Subcutaneous preadipocyte (primary cell): Measurements from ENCODE around the gene ARHGEF17. TPM values are rescaled to one million over a fixed set of nuclear protein-coding genes. Genes with fewer than 3 reads are reported as not detected.

Source experiments
- total RNA-seq: library from RNA; depleted of rRNA; stranded (reverse); fragments of >200 nt; gene quantifications from 2 replicates; pipeline ENCODE4 v1.2.3, GENCODE V29; 2012

Gene ARHGEF17, protein sequence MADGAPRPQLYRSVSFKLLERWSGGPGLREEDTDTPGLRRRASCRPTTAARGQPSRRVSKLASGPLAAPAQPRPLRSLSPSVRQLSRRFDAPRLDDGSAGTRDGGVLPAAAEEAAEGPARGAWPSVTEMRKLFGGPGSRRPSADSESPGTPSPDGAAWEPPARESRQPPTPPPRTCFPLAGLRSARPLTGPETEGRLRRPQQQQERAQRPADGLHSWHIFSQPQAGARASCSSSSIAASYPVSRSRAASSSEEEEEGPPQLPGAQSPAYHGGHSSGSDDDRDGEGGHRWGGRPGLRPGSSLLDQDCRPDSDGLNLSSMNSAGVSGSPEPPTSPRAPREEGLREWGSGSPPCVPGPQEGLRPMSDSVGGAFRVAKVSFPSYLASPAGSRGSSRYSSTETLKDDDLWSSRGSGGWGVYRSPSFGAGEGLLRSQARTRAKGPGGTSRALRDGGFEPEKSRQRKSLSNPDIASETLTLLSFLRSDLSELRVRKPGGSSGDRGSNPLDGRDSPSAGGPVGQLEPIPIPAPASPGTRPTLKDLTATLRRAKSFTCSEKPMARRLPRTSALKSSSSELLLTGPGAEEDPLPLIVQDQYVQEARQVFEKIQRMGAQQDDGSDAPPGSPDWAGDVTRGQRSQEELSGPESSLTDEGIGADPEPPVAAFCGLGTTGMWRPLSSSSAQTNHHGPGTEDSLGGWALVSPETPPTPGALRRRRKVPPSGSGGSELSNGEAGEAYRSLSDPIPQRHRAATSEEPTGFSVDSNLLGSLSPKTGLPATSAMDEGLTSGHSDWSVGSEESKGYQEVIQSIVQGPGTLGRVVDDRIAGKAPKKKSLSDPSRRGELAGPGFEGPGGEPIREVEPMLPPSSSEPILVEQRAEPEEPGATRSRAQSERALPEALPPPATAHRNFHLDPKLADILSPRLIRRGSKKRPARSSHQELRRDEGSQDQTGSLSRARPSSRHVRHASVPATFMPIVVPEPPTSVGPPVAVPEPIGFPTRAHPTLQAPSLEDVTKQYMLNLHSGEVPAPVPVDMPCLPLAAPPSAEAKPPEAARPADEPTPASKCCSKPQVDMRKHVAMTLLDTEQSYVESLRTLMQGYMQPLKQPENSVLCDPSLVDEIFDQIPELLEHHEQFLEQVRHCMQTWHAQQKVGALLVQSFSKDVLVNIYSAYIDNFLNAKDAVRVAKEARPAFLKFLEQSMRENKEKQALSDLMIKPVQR (N-terminal part only)
- total RNA-seq: 11.4 and 19.5 TPM in 2 replicates

DNA sequence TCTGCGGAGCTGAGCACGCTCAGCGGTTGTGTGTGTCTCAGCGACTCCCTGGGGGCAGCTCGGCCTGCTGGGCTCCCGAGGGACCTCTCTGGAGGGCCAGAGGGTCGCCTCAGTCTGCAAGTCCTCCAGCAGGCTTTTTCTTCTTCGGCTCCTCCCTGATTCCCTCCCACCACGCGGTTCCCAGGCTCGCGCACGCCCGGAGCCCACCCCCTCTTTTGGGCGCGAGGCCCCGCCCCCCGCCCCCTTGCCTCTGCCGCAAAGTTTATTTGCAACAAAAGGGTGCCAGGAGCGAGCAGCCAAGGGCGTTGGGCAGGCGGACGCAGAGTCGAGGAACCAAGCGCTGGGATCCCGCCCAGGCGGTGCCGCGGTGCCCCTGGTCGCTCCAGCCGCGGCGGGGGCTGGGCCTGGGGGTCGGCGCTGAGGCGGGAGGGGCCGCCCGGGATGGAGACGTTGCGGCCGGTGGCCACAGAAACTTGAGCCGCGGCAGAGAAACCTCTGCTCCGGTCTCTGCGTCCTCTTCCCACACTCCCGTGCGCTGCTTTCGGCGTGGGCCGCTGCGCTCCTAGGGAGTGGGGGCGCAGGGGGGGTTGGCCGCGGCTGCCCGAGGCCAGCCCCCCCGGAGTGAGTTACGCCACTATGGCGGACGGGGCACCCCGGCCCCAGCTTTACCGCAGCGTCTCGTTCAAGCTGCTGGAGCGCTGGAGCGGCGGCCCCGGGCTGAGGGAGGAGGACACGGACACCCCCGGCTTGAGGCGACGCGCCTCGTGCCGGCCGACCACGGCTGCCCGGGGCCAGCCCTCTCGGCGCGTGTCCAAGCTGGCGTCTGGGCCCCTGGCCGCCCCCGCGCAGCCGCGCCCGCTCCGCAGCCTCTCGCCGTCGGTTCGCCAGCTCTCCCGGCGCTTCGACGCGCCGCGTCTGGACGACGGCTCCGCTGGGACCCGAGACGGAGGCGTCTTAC is at the start of gene ARHGEF17:
TSS of gene ARHGEF17 (plus strand) at position 274 of the 958 bp plus-strand sequence. CDS start at position 637, 363 bp downstream.

DNA sequence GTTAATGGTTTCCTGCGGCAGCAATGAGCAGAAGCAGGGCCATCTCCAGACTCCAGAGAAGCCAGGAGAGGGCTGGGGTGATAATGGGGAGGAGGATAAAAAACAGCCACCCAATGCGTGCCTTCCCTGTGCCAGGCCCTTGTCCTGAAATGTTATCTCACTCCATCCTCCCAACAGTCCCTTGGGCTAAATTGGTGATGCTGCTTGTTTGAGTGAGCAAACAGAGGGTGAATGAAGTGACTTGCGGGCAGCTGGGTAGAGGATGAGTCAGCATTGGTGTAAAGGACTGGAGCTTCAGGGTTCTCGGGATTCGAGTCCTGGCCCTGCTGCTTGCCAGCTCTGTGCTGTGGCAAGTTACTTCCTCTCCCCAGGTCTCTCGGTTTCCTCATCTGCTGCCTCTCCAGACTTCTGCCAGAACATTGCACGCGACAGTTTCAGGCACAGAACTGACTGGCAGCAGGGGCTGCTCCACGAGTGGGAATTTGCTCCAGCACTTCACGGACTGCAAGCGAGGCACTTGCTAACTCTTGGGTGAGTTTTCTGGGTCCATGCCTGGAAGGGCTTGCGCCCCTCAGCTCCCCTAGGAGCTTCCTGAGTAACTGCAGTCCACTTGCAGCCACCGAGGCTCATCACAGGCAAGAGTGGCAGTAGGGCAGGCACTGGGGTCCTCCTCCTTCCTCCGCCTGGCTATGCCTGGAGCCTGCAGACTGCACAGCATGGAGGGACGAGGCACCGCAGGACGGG is 36.0 kb upstream of the ARHGEF17 start, which contains the start of gene P2RY6:
TSS of gene P2RY6 (plus strand) at position 403 of the 744 bp plus-strand sequence. CDS start 24,181 bp downstream, outside the sequence.

DNA sequence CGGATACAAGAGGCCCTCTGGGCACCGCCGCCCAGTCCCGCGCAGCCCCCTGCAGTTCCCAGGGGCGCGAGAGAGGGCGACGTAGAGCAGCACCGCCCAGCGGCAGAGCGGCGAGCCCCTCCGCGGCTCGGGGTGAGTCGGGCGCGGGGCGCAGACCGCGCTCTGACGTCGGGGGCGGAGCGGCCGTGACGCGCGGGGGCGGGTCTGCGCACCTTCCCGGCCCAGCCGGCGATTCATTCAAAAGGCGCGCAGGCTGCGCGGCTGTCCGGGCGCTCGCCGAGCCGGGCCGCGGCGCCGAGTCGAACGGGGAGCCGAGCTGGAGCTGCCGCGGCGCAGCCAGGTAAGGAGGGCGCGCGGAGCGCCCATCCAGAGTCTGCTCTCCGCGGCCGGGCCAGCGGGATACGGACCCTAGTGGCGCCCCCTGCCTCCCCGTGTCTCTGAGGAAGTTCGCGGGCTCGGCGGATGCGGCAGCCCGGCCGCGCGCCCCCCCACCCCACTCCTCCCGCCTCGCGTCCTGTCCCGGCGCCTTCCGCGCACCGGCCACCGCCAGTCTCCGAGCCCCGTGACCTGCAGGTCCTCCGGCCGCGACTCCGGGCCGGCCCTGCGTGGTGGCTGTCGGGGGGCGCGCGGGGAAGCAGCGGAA is 68.2 kb downstream of the ARHGEF17 start, which contains the start of gene RELT:
TSS of gene RELT (plus strand) at position 240 of the 643 bp plus-strand sequence. CDS start 12,738 bp downstream, outside the sequence.

Other genes with a start within 250 kb of the ARHGEF17 start
- gene FCHSD2, start 166.0 kb upstream of the ARHGEF17 start, total RNA-seq: 7.0 and 8.5 TPM in 2 replicates
- 0.39 TPM in 1 of 2 replicates, not detected in the other for gene P2RY2, start 90.0 kb upstream of the ARHGEF17 start, total RNA-seq
- not detected in 2 replicates for gene P2RY6, start 35.9 kb upstream of the ARHGEF17 start, total RNA-seq
- gene RELT, start 68.1 kb downstream of the ARHGEF17 start, total RNA-seq: 2.6 and 6.3 TPM in 2 replicates